Stomach smooth muscle (tissue), 2 donors: ENCODE measurements around the gene DAB2IP.
A peak's percentile ranks its signal among the peaks of the same experiment; 100 is the strongest.

Source experiments
- H3K27ac ChIP-seq: one replicate; pipeline ENCODE4 v1.7.0; 2013; ENCODE audit warnings: mild to moderate bottlenecking, low read length, inconsistent platforms
- H3K27me3 ChIP-seq, 2 donors: one replicate each; pipeline ENCODE4 v1.7.0; 2013; ENCODE audit warnings: low read length in 2 of 2; ENCODE audit not compliant: insufficient read depth in 2 of 2, control insufficient read depth in 1 of 2
- H3K36me3 ChIP-seq, 2 donors: one replicate each; pipeline ENCODE4 v1.7.0; 2013; ENCODE audit warnings: low read length in 2 of 2; ENCODE audit not compliant: control insufficient read depth in 2 of 2, insufficient read depth in 2 of 2
- H3K4me1 ChIP-seq: one replicate; pipeline ENCODE4 v1.7.0; 2013; ENCODE audit warnings: low read length; ENCODE audit not compliant: control insufficient read depth, insufficient read depth
- H3K4me3 ChIP-seq, 2 donors: one replicate each; pipeline ENCODE4 v1.7.0; 2013; ENCODE audit warnings: low read length in 2 of 2
- H3K9ac ChIP-seq, 2 donors: one replicate each; pipeline ENCODE4 v1.7.0; 2013; ENCODE audit warnings: low read length in 2 of 2, mild to moderate bottlenecking in 1 of 2
- H3K9me3 ChIP-seq, 2 donors: one replicate each; pipeline ENCODE4 v1.7.0; 2013; ENCODE audit warnings: low read length in 2 of 2; ENCODE audit not compliant: control insufficient read depth in 2 of 2
- donor health status: healthy.
- donor health status: Pancreatic carcinoma.

DAB2IP gene

DNA sequence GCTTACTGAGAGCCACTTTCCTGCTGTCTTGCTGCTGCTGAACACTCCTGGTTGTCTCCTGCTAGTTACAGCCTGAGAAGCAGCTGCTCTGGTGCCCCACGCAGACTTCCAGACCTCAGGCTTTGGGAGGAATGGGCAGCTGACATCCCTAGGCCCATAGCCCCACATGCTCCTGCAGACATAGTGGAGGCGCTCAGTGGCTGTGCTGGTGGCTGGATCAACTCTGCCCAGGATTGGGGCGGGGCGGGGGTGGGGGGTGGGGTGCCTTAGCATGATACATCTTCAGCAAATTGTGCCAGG lies 93.9 kb downstream of the DAB2IP start:
- Histone ChIP-seq H3K36me3 (peaks cover 0 to 4% of the 10 kb centered on the region in 2 donors), H3K27ac (peak overlapping the region; percentile 93), H3K9ac (peak overlapping the region in 1 of 2 donors; percentile 86), H3K4me1 (peaks cover 80% of the 10 kb centered on the region), H3K9me3 (no peaks in the 10 kb centered on the region), H3K4me3 (peak overlapping the region; percentile 68 to 79), H3K27me3 (no peaks in the 10 kb centered on the region)

DNA sequence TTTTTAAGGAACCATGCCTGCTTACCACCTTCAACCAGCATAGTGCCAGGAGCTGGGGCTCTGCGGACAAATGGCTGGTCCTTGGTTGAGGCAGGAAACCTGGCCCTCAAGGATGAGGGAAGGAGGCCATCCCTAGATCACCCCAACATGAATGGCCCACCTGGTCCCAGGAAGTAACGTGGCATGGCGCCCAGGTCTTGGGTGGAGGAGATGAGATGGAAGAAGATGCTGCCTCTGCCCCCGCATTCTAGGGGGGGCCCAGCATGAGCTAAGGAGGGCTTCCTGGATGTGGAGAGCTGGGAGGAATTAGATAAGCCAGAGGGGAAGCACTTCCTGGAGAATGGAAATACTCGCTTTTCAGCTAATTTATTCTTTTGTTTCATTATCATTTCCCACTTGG lies 95.0 kb downstream of the DAB2IP start:
- H3K4me3 ChIP-seq = no peak overlapping the region
- peaks cover 0 to 4% of the 10 kb centered on the region in 2 donors for H3K36me3 ChIP-seq
- no peaks in the 10 kb centered on the region for H3K27me3 ChIP-seq
- no peak overlapping the region for H3K9ac ChIP-seq
- peaks cover 77% of the 10 kb centered on the region for H3K4me1 ChIP-seq
- H3K27ac ChIP-seq = peak overlapping the region; percentile 18
- H3K9me3 ChIP-seq = no peaks in the 10 kb centered on the region

DNA sequence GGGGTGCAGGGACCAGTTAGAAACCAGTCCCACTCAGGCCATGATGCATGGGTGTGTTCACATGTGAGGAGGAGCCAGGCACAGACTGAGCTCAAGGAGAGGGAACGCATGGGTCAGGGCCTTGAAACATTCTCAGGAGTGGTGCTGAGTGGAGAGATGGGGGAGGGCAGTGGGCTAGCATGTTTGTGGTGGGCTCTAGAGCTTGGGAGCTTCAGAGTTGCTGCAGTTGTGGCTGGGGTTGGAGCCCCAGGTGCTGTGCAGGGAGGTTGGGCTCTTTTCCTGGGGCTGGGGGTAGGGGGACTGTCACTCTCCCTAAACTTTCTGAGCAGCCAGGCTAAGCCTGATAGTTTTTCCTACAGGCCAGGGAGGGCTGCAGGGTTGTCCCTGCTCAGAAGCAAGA lies 95.4 kb downstream of the DAB2IP start:
- peaks cover 0 to 4% of the 10 kb centered on the region in 2 donors for H3K36me3 ChIP-seq
- H3K27ac ChIP-seq = peak overlapping the region; percentile 18
- no peak overlapping the region for H3K9ac ChIP-seq
- no peak overlapping the region for H3K4me3 ChIP-seq
- peaks cover 77% of the 10 kb centered on the region for H3K4me1 ChIP-seq
- no peaks in the 10 kb centered on the region for H3K27me3 ChIP-seq
- no peaks in the 10 kb centered on the region for H3K9me3 ChIP-seq

DNA sequence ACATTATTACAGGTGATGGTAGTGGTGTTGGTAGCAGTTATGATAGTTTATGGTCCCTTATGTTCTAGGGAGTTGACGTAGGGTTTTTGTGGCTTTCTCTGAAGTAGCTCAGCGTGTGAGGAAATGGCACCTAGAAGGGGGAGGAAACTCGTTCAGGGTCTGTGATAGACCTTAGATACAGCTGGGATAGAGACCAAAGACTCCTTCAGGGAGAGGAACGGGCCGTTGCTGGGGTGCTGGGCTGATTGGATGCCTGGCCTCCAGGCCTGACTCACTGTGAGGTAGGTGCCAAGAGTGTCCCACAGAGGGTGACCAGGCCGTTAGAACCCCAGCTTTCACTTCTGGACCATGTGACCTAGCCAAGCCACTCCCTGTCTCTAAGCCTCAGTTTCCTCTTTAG lies 96.6 kb downstream of the DAB2IP start:
- Histone ChIP-seq H3K9me3 (no peaks in the 10 kb centered on the region), H3K27ac (peak overlapping the region; percentile 80), H3K4me3 (no peak overlapping the region), H3K27me3 (no peaks in the 10 kb centered on the region), H3K4me1 (peaks cover 76% of the 10 kb centered on the region), H3K9ac (no peak overlapping the region), H3K36me3 (peaks cover 0 to 4% of the 10 kb centered on the region in 2 donors)

DNA sequence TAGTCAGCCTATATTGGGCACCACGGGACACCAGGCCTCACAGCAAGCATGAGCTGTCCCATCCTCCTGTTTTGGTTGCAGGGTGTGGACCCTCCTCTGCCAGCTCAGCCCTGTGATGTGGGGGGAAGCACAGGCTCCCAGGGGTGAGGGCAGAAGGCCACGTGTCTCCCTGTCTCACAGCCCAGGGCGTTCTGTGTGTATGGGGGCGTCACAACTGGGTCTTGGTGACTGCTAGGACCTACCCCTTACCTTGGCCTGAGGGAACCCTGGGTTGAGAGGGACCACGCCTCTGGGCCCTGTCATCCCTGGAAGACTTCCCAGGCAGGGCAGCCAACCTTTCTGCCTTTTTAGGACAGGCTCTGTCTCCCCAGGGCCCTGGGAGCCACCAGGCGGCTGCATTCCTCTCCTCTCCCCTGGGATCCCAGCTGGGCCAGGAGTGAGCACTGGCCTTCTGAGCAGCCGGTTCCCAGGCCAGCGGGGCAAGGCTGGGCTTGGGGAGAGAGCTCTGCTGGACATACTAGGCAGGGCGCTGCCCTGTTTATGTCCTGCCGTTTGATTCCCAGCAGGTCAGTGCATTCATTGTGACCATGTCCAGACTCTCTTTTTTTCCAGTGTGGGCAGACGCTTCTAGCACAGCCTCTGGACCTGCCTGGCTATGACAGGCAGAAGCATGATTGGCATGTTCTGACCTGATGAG lies 97.4 kb downstream of the DAB2IP start:
- H3K36me3 ChIP-seq = peaks cover 0 to 4% of the 10 kb centered on the region in 2 donors
- peak overlapping the region; percentile 80 for H3K27ac ChIP-seq
- no peaks in the 10 kb centered on the region for H3K9me3 ChIP-seq
- peaks cover 79% of the 10 kb centered on the region for H3K4me1 ChIP-seq
- no peaks in the 10 kb centered on the region for H3K27me3 ChIP-seq
- peak overlapping the region; percentile 40 to 55 for H3K9ac ChIP-seq
- H3K4me3 ChIP-seq = peak overlapping the region in 1 of 2 donors; percentile 8

DNA sequence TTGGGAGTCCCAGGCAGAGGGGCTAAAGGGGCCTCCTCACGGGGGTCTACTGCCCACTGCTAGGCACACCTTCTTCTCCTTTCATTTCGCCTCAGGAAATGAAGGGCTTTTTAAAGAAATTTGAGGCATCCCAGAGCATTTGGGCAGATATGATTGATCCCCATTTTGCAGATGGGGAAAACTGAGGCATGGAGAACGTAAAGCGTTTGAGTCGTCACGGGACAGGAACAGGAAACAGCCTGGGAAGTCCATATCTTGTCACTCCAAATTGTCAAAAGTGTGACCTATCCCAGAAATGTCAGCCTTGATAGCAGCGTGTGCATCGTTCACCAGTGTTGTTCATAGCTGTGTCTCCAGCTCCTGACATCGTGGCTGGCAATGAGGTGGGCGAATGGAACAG lies 98.2 kb downstream of the DAB2IP start:
- Histone ChIP-seq H3K36me3 (peaks cover 0 to 4% of the 10 kb centered on the region in 2 donors), H3K4me3 (no peak overlapping the region), H3K9me3 (no peaks in the 10 kb centered on the region), H3K27me3 (no peaks in the 10 kb centered on the region), H3K27ac (peak overlapping the region; percentile 80), H3K4me1 (peaks cover 79% of the 10 kb centered on the region), H3K9ac (peak overlapping the region in 1 of 2 donors; percentile 40)

DNA sequence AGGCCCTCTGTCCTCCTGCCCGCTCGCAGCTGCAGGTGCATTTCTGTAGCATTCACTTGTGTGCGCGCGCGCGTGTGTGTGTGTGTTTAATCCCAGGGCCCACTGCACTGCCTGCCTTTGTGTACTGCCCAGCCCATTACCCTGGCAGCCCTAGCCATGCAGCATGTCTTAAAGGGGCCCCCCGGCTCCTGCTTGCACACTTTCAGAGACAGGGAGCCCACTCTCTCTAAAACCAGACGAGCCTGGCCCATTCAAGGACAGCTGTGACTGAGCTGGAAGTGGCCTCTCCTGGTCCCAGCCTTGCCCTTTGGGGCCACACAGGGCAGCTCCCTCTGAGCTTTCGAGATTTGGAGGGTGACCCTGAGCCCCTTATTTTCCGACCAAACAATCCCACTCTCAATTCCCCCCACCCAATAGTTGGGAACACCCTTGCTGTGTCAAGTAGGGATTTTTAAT lies 98.9 kb downstream of the DAB2IP start:
- Histone ChIP-seq H3K27ac (no peak overlapping the region), H3K4me1 (peaks cover 79% of the 10 kb centered on the region), H3K4me3 (no peak overlapping the region), H3K9me3 (no peaks in the 10 kb centered on the region), H3K27me3 (no peaks in the 10 kb centered on the region), H3K9ac (no peak overlapping the region), H3K36me3 (peaks cover 0 to 4% of the 10 kb centered on the region in 2 donors)

DNA sequence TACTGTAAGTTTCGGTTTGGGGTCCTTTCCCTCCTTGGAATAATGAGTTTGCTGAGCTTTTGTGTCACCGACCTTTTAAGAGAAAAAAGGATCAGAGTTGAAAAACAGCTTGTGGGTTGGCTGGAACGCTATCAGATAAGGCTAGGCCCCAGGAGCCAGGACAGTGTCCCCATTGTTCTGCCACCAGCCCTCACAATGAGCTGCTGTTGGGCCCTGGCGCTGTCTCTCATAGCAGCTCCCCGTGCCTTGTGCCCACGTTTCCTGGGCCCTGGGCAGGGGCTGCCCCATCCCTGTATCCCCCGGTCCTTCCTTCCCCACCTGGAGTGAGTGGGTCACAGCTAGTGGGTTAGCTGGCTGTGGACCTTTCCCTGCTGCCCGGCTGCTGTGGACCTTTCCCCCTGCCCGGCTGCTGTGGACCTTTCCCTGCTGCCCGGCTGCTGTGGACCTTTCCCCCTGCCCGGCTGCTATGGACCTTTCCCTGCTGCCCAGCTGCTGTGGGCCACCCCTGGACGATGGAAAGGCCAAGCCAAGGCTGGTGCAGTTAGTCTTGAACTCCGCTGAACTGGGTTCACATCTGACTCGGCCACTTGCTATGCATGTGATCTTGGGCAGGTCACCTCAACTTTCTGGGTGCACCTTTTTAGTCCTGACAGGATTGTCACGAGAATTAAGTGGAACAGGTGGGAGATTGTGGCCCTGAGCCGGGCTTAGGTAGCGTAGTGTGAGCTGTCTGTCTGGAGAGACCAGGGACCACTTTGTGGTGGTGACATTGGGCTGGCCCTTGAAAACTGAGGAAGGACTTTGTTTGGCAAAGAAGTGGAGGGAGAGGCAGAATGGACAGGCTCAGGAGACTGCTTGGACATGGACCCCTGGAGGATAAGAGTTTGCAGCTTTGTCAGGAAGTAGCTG lies 99.5 kb downstream of the DAB2IP start:
- Histone ChIP-seq H3K36me3 (peaks cover 0 to 4% of the 10 kb centered on the region in 2 donors), H3K27ac (peak overlapping the region; percentile 46), H3K4me1 (peaks cover 81% of the 10 kb centered on the region), H3K27me3 (no peaks in the 10 kb centered on the region), H3K4me3 (peak overlapping the region in 1 of 2 donors; percentile 22), H3K9me3 (no peaks in the 10 kb centered on the region), H3K9ac (peak overlapping the region in 1 of 2 donors; percentile 13)

DNA sequence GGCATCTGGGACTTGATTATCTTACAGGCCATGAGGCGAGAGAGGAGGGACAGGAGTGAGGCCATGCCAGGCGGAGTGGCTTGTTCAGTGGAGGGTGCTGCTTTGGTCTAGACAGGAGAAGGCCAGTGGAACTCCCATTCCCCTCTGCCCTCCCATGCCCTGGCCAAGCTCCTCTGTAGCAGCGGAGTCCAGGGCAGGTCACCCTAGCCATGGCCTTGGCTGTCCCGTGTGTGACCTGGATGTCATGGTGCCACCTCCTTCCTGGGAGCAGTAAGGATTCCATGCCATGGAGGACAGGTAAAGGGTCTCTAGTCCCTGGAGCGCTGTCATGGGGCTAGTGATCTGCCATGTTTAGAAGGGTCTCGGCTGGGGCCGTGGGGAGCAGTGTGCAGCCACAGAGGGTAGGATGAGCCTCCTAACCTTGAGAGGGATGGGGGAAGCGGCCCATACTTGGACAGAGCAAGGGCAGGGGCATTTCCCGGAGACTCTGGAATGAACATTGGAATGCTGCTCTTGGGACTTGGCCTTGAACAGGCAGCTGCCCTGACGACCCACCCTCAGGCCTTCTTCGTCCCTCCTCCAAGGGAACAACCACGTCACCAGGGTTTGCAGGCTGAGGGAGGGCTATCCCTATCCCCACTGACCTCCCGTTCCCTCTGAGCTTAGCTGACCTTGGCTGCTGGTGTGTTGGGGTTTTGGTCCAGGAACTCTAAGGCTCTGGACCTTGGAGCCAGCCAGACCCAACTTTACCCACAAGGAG lies 100.4 kb downstream of the DAB2IP start:
- Histone ChIP-seq H3K4me1 (peaks cover 81% of the 10 kb centered on the region), H3K36me3 (peaks cover 0 to 4% of the 10 kb centered on the region in 2 donors), H3K9ac (peak overlapping the region in 1 of 2 donors; percentile 13), H3K4me3 (peak overlapping the region in 1 of 2 donors; percentile 22), H3K9me3 (no peaks in the 10 kb centered on the region), H3K27me3 (no peaks in the 10 kb centered on the region), H3K27ac (peak overlapping the region; percentile 46)

DNA sequence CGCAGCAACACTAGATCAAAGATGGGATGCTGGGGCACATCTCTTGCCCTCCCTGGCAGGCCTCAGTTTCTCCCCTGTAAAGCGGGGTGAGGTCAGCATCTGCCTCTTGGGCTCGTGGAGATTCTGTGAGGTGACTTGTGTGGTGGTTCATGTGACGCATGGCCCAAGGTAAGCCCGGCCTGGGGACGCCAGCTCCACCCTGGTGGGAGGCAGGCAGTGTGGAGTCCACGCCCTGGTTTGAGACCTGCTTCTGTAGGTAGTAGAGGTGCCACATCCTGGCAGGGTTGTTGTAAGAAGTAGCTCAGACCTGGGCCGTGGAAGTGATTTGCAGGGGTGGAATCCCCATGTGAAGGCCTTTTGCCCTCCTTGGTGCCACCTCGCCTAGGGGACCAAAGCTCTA lies 101.5 kb downstream of the DAB2IP start:
- Histone ChIP-seq H3K36me3 (peaks cover 2 to 4% of the 10 kb centered on the region in 2 donors), H3K9me3 (no peaks in the 10 kb centered on the region), H3K27ac (no peak overlapping the region), H3K4me1 (peaks cover 88% of the 10 kb centered on the region), H3K4me3 (no peak overlapping the region), H3K9ac (no peak overlapping the region), H3K27me3 (no peaks in the 10 kb centered on the region)
